ENCODE measurements around the gene CST9. TPM values are rescaled to one million over a fixed set of nuclear protein-coding genes. Genes with fewer than 3 reads are reported as not detected.

CST9 gene
- total and polyA plus RNA-seq, 9 of the 15 experiments (the other 6 are each of a cell fraction or from before 2014, with no cell fraction given), result not detected

- intact Hi-C loops (cut with micrococcal nuclease) (no loop called here), in situ Hi-C loops (cut with MboI) (no loop called here)
- BruUV-seq (replicated peaks), result no TSS peak
- WGBS (ENCODE audit: insufficient coverage, low coverage, missing lambda C conversion rate), result 0% methylated on average over 2 of the region's 2 CpGs
- H3K27ac ChIP-seq (ENCODE audit: extremely low read depth, low read depth, low read length), result no peak overlapping the region
- H3K9me3 ChIP-seq (replicated peaks; ENCODE audit: control insufficient read depth, insufficient read depth, low read depth, low read length), result no peaks in the 10 kb centered on the region
- no peak overlapping the region for H3K4me3 ChIP-seq
- CTCF ChIA-PET (ENCODE audit: low intra/inter-chr PET ratio), result no interaction called here
- no peak overlapping the region for H3K9ac ChIP-seq (ENCODE audit: insufficient read depth in 1 of 2, low read depth in 2 of 2, low read length in 2 of 2)
- H4K20me1 ChIP-seq (replicated peaks; ENCODE audit: control insufficient read depth, insufficient read depth, low read length), result no peaks in the 10 kb centered on the region
- no peaks in the 10 kb centered on the region for H3K79me2 ChIP-seq (ENCODE audit: control insufficient read depth, insufficient read depth, low read length)
- no peaks in the 10 kb centered on the region; a peak in 1 of 5 replicates for H3K27me3 ChIP-seq (ENCODE audit: control insufficient read depth in 2 of 2, insufficient read depth in 2 of 2, low read length in 2 of 2)
- H3K9me1 ChIP-seq (ENCODE audit: control insufficient read depth, insufficient read depth, low read length), result no peaks in the 10 kb centered on the region
- no peak for DNase-seq (ENCODE audit: extremely low read depth in 1 of 4, low spot score in 3 of 4)
- no peaks in the 10 kb centered on the region for H3K36me3 ChIP-seq (ENCODE audit: control insufficient read depth, insufficient read depth, low read length)
- FAIRE-seq, result no peak
- no peak for ATAC-seq
- H2AFZ ChIP-seq (ENCODE audit: low read depth, low read length), result no peak overlapping the region
- POLR2A ChIA-PET, result no interaction called here
- TF ChIP-seq CEBPG (CRISPR knock-in tag; IDR thresholded peaks at IDR 0.05) (no peak), CEBPG (tag; conservative IDR thresholded peaks at IDR 0.05 in 1 of 2, IDR thresholded peaks at IDR 0.05 in 1 of 2) (0 out of 4 replicates have a peak, but pooled peaks of 1 of the 2 experiments have one; percentile 38), SMAD2 (IDR thresholded peaks at IDR 0.05; ENCODE audit: low read depth, low read length) (no peak)
- H3K4me2 ChIP-seq (ENCODE audit: insufficient read depth, low read length), result no peak overlapping the region
- H3K4me1 ChIP-seq (replicated peaks in 1 of 2; ENCODE audit: control insufficient read depth in 2 of 2, insufficient read depth in 2 of 2, low read length in 2 of 2), result no peaks in the 10 kb centered on the region
Observed at GRCh38 chr20:23596579-23597250, 9.0 kb downstream of the CST9 start.

GRCh38 chr20:23595941-23596340, 9.8 kb downstream of the CST9 start:
- no peaks in the 10 kb centered on the region for H3K9me1 ChIP-seq (ENCODE audit: control insufficient read depth, insufficient read depth, low read length)
- BruUV-seq (replicated peaks), result no TSS peak
- no peak overlapping the region for H3K4me3 ChIP-seq
- intact Hi-C loops (cut with micrococcal nuclease), result no loop called here
- H4K20me1 ChIP-seq (replicated peaks; ENCODE audit: control insufficient read depth, insufficient read depth, low read length), result no peaks in the 10 kb centered on the region
- no peaks in the 10 kb centered on the region for H3K79me2 ChIP-seq (ENCODE audit: control insufficient read depth, insufficient read depth, low read length)
- ATAC-seq (no peak), DNase-seq (ENCODE audit: extremely low read depth in 1 of 4, low spot score in 3 of 4) (no peak), FAIRE-seq (no peak)
- H3K4me2 ChIP-seq (ENCODE audit: insufficient read depth, low read length), result no peak overlapping the region
- no peak overlapping the region for H3K27ac ChIP-seq (ENCODE audit: extremely low read depth, low read depth, low read length)
- H2AFZ ChIP-seq (ENCODE audit: low read depth, low read length), result no peak overlapping the region
- no peak overlapping the region for H3K9ac ChIP-seq (ENCODE audit: insufficient read depth in 1 of 2, low read depth in 2 of 2, low read length in 2 of 2)
- WGBS (ENCODE audit: insufficient coverage, low coverage, missing lambda C conversion rate), result 9% methylated on average over 1 of the region's 1 CpG
- CTCF ChIA-PET (ENCODE audit: low intra/inter-chr PET ratio), result no interaction called here
- no peaks in the 10 kb centered on the region for H3K36me3 ChIP-seq (ENCODE audit: control insufficient read depth, insufficient read depth, low read length)
- no peaks in the 10 kb centered on the region for H3K9me3 ChIP-seq (replicated peaks; ENCODE audit: control insufficient read depth, insufficient read depth, low read depth, low read length)
- in situ Hi-C loops (cut with MboI), result no loop called here
- H3K27me3 ChIP-seq (ENCODE audit: control insufficient read depth in 2 of 2, insufficient read depth in 2 of 2, low read length in 2 of 2), result no peaks in the 10 kb centered on the region
- no peaks in the 10 kb centered on the region for H3K4me1 ChIP-seq (replicated peaks in 1 of 2; ENCODE audit: control insufficient read depth in 2 of 2, insufficient read depth in 2 of 2, low read length in 2 of 2)
- POLR2A ChIA-PET, result no interaction called here
- TF ChIP-seq ZNF224 (CRISPR knock-in tag; IDR thresholded peaks at IDR 0.05) (no peak), KDM5B (IDR thresholded peaks at IDR 0.05; ENCODE audit: insufficient replicate concordance, low read depth, low read length) (no peak), NFXL1 (CRISPR knock-in tag; IDR thresholded peaks at IDR 0.05) (no peak), CHAMP1 (IDR thresholded peaks at IDR 0.05) (no peak), ZKSCAN3 (CRISPR knock-in tag; IDR thresholded peaks at IDR 0.05) (no peak), SMARCA5 (IDR thresholded peaks at IDR 0.05) (no peak), SREBF2 (CRISPR knock-in tag; IDR thresholded peaks at IDR 0.05) (no peak)
